Caco-2 (cell line): ENCODE results near the gene FOXO1. TPM values are rescaled to one million over a fixed set of nuclear protein-coding genes. Genes with fewer than 3 reads are reported as not detected.

Experiments used
- BruUV-seq: library from RNA; stranded (reverse); fragments of 400-500 nt; replicated peaks from 2 replicates; lab custom pipeline; 2021; lab: Mats Ljungman, UMichigan
- CTCF ChIA-PET: fragments of 300-600 bp; sonication (Branson Sonifier 250); formaldehyde crosslinking; loops from one replicate; lab custom pipeline; 2022; ENCODE audit warnings: antibody characterized with exemption; lab: Charles Lee
- POLR2A ChIA-PET: fragments of 300-600 bp; sonication (Branson Sonifier 250); formaldehyde crosslinking; loops from one replicate; lab custom pipeline; 2022; ENCODE audit warnings: antibody characterized with exemption; lab: Charles Lee
- DNase-seq, 2 experiments: peaks; one replicate each; pipeline versions ENCODE4 v3.0.0 to v3.0.0-alpha.2; 2020 to 2022
- H3K27me3 ChIP-seq: replicated peaks from 2 replicates; pipeline ENCODE4 v1.6.0; 2011; ENCODE audit warnings: low read length; ENCODE audit not compliant: control insufficient read depth, insufficient read depth
- H3K36me3 ChIP-seq: 2 replicates; pipeline ENCODE4 v1.5.1; 2011; ENCODE audit warnings: low read length; ENCODE audit not compliant: control insufficient read depth, insufficient read depth
- H3K4me1 ChIP-seq: fragments of 250-450 bp; sonication (Bioruptor Pico); 2 replicates; pipeline ENCODE4 v1.5.1; 2020; ENCODE audit warnings: mild to moderate bottlenecking
- H3K4me3 ChIP-seq: 2 replicates; pipeline ENCODE4 v1.5.1; 2011; ENCODE audit warnings: low read depth, mild to moderate bottlenecking, control low read depth, low read length
- H3K9me3 ChIP-seq: fragments of 250-450 bp; sonication (Bioruptor Pico); 2 replicates; pipeline ENCODE4 v1.5.1; 2020; ENCODE audit warnings: mild to moderate bottlenecking, moderate library complexity
- H3K27ac Mint-ChIP-seq: one replicate; pipeline ENCODE4 v1.8.0; 2022; ENCODE audit warnings: mixed read lengths; ENCODE audit not compliant: unreplicated experiment
- H3K27me3 Mint-ChIP-seq: one replicate; pipeline ENCODE4 v1.8.0; 2022; ENCODE audit warnings: mixed read lengths; ENCODE audit not compliant: insufficient read depth, unreplicated experiment
- H3K36me3 Mint-ChIP-seq: one replicate; pipeline ENCODE4 v1.8.0; 2022; ENCODE audit warnings: mild to moderate bottlenecking, mixed read lengths; ENCODE audit not compliant: insufficient read depth, unreplicated experiment
- H3K4me1 Mint-ChIP-seq: one replicate; pipeline ENCODE4 v1.8.0; 2022; ENCODE audit warnings: low read depth, mixed read lengths; ENCODE audit not compliant: unreplicated experiment
- H3K4me3 Mint-ChIP-seq: one replicate; pipeline ENCODE4 v1.8.0; 2022; ENCODE audit warnings: mild to moderate bottlenecking, moderate library complexity, mixed read lengths; ENCODE audit not compliant: unreplicated experiment
- H3K9me3 Mint-ChIP-seq: one replicate; pipeline ENCODE4 v1.8.0; 2022; ENCODE audit warnings: mixed read lengths; ENCODE audit not compliant: unreplicated experiment
- CTCF ChIP-seq, 2 experiments: fragments of 200-600 bp in 1 of 2; IDR thresholded peaks; 1 replicate in 1 of 2; 2 replicates in 1 of 2; pipeline versions ENCODE4 v1.5.1 to v1.8.0; 2011 to 2022; ENCODE audit warnings: antibody characterized with exemption in 1 of 2, control low read depth in 1 of 2, inconsistent platforms in 1 of 2, low read depth in 1 of 2, low read length in 1 of 2, mild to moderate bottlenecking in 1 of 2, moderate library complexity in 1 of 2; ENCODE audit not compliant: insufficient read depth in 1 of 2, severe bottlenecking in 1 of 2, unreplicated experiment in 1 of 2
- intact Hi-C: fragments of 100-400 bp; cut with micrococcal nuclease; formaldehyde crosslinking; loops from one replicate; pipeline ENCODE4 v1.10.0; 2022; ENCODE audit not compliant: unreplicated experiment
- total RNA-seq: library from RNA; stranded (reverse); gene quantifications from 2 replicates; pipeline ENCODE4 v1.2.3, GENCODE V29; 2022

The FOXO1 gene
- total RNA-seq, 1 experiment from 2014 or later = 10.4 TPM

- H3K36me3 Mint-ChIP-seq = no peaks in the 10 kb centered on the region
- BruUV-seq = no TSS peak
- peaks cover 18% of the 10 kb centered on the region for H3K4me1 Mint-ChIP-seq
- H3K36me3 ChIP-seq = no peaks in the 10 kb centered on the region
- ChIA-PET CTCF (interaction anchor here (1.0 to 2.3 kb wide), 2 partner anchors 611 to 738 kb away, joined by 4 to 10 read pairs; no protein-coding TSS in a partner anchor), POLR2A (no interaction called here)
- no peak overlapping the region for H3K4me3 ChIP-seq
- no peaks in the 10 kb centered on the region for H3K9me3 ChIP-seq
- peaks cover 15% of the 10 kb centered on the region for H3K4me1 ChIP-seq
- intact Hi-C loops = no loop called here
- no peak overlapping the region for H3K4me3 Mint-ChIP-seq
- no peaks in the 10 kb centered on the region for H3K9me3 Mint-ChIP-seq
- H3K27me3 Mint-ChIP-seq = no peaks in the 10 kb centered on the region
- DNase-seq = no peak
- no peak for TF ChIP-seq CTCF (IDR thresholded peaks at IDR 0.05; ENCODE audit: insufficient read depth in 1 of 2, low read depth in 1 of 2, low read length in 1 of 2, severe bottlenecking in 1 of 2, unreplicated experiment in 1 of 2)
- no peaks in the 10 kb centered on the region for H3K27me3 ChIP-seq
- no peak overlapping the region for H3K27ac Mint-ChIP-seq
These were observed 14.3 kb upstream of the FOXO1 start for GRCh38 chr13:40680659-40681323.

- Mint-ChIP-seq H3K9me3 (no peaks in the 10 kb centered on the region), H3K27ac (no peak overlapping the region), H3K4me1 (peaks cover 18% of the 10 kb centered on the region), H3K4me3 (no peak overlapping the region), H3K27me3 (no peaks in the 10 kb centered on the region), H3K36me3 (no peaks in the 10 kb centered on the region)
- Histone ChIP-seq H3K4me3 (no peak overlapping the region), H3K27me3 (no peaks in the 10 kb centered on the region), H3K36me3 (no peaks in the 10 kb centered on the region), H3K9me3 (no peaks in the 10 kb centered on the region), H3K4me1 (peaks cover 15% of the 10 kb centered on the region)
- intact Hi-C loops = no loop called here
- DNase-seq = no peak
- BruUV-seq = no TSS peak
- ChIA-PET POLR2A (no interaction called here), CTCF (interaction anchor here (2.3 kb wide), 1 partner anchor 737 kb away, joined by 10 read pairs; no protein-coding TSS in a partner anchor)
- no peak for TF ChIP-seq CTCF (IDR thresholded peaks at IDR 0.05; ENCODE audit: insufficient read depth in 1 of 2, low read depth in 1 of 2, low read length in 1 of 2, severe bottlenecking in 1 of 2, unreplicated experiment in 1 of 2)
These were observed 13.1 kb upstream of the FOXO1 start for GRCh38 chr13:40679480-40679985.

- Histone ChIP-seq H3K36me3 (no peaks in the 10 kb centered on the region), H3K4me3 (no peak overlapping the region), H3K27me3 (no peaks in the 10 kb centered on the region), H3K9me3 (no peaks in the 10 kb centered on the region), H3K4me1 (peaks cover 15% of the 10 kb centered on the region)
- no peaks in the 10 kb centered on the region for H3K9me3 Mint-ChIP-seq
- no TSS peak for BruUV-seq
- ChIA-PET CTCF (no interaction called here), POLR2A (no interaction called here)
- intact Hi-C loops = no loop called here
- DNase-seq = no peak
- H3K27ac Mint-ChIP-seq = no peak overlapping the region
- H3K4me3 Mint-ChIP-seq = no peak overlapping the region
- no peaks in the 10 kb centered on the region for H3K36me3 Mint-ChIP-seq
- peaks cover 18% of the 10 kb centered on the region for H3K4me1 Mint-ChIP-seq
- no peaks in the 10 kb centered on the region for H3K27me3 Mint-ChIP-seq
- no peak for TF ChIP-seq CTCF (IDR thresholded peaks at IDR 0.05; ENCODE audit: insufficient read depth in 1 of 2, low read depth in 1 of 2, low read length in 1 of 2, severe bottlenecking in 1 of 2, unreplicated experiment in 1 of 2)
These were observed 10.6 kb upstream of the FOXO1 start for GRCh38 chr13:40677064-40677463.
